HL-60 (cell line): ENCODE data around the gene IL36B.

Source experiments
- DNase-seq, 2 experiments: peaks; one replicate each; pipeline ENCODE4 v3.0.0-alpha.2; 2010 to 2020; ENCODE audit warnings: low read depth in 1 of 2, low spot score in 1 of 2
- H3K27ac ChIP-seq: fragments of 250-450 bp; sonication (Bioruptor Pico); replicated peaks from 2 replicates; pipeline ENCODE4 v1.5.1; 2020; ENCODE audit warnings: mild to moderate bottlenecking, moderate library complexity
- H3K27me3 ChIP-seq: fragments of 250-450 bp; sonication (Bioruptor Pico); 2 replicates; pipeline ENCODE4 v1.5.1; 2021; ENCODE audit warnings: mild to moderate bottlenecking, moderate library complexity; ENCODE audit not compliant: insufficient read depth, poor library complexity, severe bottlenecking
- H3K4me3 ChIP-seq: replicated peaks from 2 replicates; pipeline ENCODE4 v1.5.1; 2011; ENCODE audit warnings: mild to moderate bottlenecking, control low read depth, low read length; ENCODE audit not compliant: insufficient read depth
- GABPA ChIP-seq: IDR thresholded peaks from 2 replicates; pipeline ENCODE4 v1.6.1; 2012; ENCODE audit warnings: low read depth
- POLR2AphosphoS5 ChIP-seq: IDR thresholded peaks from 2 replicates; pipeline ENCODE4 v1.6.1; 2012; ENCODE audit warnings: low read depth
- SPI1 ChIP-seq: IDR thresholded peaks from 2 replicates; pipeline ENCODE4 v1.6.1; 2012; ENCODE audit warnings: low read depth, mild to moderate bottlenecking, borderline replicate concordance
- TF ChIP-seq, protein P1 (sequence below): IDR thresholded peaks from one replicate; pipeline ENCODE4 v1.5.1; 2011; ENCODE audit warnings: low read length, control low read depth, inconsistent platforms; ENCODE audit not compliant: insufficient read depth
- TF ChIP-seq, protein P2 (sequence below): IDR thresholded peaks from 2 replicates; pipeline ENCODE4 v1.6.1; 2012; ENCODE audit warnings: low read depth; ENCODE audit not compliant: insufficient replicate concordance

The IL36B gene

DNA sequence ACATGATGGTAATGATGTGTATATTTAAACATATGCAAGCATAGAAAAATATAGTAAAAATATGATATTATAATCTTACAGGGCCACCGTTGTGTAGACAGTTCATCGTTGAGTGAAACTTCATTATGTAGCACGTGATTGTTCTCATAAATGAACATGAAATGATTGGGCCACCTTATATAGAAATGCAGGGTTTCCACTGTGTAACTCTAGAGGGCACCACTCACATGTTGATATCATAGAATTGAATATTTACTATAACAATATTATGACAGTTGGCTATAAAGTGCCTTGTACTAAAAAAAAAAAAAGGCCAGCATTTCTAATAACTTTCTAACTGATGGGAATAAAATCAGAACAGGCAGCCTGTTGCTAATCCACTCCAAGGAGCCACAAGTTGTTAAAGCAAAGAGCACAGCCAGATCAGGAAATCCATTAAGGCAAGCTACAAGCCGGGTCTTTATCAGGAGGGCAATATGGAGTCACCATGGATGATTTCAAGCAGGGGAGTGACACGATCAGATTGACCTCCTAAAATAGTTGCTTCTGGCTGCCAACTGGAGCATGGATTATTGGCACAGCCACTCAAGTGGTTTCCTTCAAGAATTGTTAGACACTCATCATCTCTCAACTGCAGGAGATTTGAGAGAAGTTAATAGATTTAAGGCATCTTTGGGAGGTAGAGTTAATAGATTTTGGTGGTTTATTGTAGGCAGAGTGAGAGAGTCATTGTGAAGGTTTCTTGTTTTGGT, 31.8 kb upstream of the IL36B start:
- TF ChIP-seq, protein P1, sequence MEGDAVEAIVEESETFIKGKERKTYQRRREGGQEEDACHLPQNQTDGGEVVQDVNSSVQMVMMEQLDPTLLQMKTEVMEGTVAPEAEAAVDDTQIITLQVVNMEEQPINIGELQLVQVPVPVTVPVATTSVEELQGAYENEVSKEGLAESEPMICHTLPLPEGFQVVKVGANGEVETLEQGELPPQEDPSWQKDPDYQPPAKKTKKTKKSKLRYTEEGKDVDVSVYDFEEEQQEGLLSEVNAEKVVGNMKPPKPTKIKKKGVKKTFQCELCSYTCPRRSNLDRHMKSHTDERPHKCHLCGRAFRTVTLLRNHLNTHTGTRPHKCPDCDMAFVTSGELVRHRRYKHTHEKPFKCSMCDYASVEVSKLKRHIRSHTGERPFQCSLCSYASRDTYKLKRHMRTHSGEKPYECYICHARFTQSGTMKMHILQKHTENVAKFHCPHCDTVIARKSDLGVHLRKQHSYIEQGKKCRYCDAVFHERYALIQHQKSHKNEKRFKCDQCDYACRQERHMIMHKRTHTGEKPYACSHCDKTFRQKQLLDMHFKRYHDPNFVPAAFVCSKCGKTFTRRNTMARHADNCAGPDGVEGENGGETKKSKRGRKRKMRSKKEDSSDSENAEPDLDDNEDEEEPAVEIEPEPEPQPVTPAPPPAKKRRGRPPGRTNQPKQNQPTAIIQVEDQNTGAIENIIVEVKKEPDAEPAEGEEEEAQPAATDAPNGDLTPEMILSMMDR: peak; percentile 39
- TF ChIP-seq SPI1: no peak
- Histone ChIP-seq H3K4me3 (no peak overlapping the region), H3K27me3 (no peaks in the 10 kb centered on the region), H3K27ac (no peak overlapping the region)
- DNase-seq: peak in 1 of 2 experiments; percentile 15

- Histone ChIP-seq H3K27me3 (no peaks in the 10 kb centered on the region), H3K27ac (no peak overlapping the region), H3K4me3 (no peak overlapping the region)
- DNase-seq: no peak
- no peak for TF ChIP-seq SPI1
- no peak for TF ChIP-seq POLR2AphosphoS5
- TF ChIP-seq, protein P2, sequence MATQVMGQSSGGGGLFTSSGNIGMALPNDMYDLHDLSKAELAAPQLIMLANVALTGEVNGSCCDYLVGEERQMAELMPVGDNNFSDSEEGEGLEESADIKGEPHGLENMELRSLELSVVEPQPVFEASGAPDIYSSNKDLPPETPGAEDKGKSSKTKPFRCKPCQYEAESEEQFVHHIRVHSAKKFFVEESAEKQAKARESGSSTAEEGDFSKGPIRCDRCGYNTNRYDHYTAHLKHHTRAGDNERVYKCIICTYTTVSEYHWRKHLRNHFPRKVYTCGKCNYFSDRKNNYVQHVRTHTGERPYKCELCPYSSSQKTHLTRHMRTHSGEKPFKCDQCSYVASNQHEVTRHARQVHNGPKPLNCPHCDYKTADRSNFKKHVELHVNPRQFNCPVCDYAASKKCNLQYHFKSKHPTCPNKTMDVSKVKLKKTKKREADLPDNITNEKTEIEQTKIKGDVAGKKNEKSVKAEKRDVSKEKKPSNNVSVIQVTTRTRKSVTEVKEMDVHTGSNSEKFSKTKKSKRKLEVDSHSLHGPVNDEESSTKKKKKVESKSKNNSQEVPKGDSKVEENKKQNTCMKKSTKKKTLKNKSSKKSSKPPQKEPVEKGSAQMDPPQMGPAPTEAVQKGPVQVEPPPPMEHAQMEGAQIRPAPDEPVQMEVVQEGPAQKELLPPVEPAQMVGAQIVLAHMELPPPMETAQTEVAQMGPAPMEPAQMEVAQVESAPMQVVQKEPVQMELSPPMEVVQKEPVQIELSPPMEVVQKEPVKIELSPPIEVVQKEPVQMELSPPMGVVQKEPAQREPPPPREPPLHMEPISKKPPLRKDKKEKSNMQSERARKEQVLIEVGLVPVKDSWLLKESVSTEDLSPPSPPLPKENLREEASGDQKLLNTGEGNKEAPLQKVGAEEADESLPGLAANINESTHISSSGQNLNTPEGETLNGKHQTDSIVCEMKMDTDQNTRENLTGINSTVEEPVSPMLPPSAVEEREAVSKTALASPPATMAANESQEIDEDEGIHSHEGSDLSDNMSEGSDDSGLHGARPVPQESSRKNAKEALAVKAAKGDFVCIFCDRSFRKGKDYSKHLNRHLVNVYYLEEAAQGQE: no peak
- TF ChIP-seq, protein P1: no peak
- TF ChIP-seq GABPA: no peak
Observed at GRCh38 chr2:113083296-113083695, 30.6 kb upstream of the IL36B start.

- DNase-seq: no peak
- H3K27ac ChIP-seq: no peak overlapping the region
- H3K4me3 ChIP-seq: no peak overlapping the region
- TF ChIP-seq, protein P2: no peak
- TF ChIP-seq SPI1: no peak
- no peak for TF ChIP-seq POLR2AphosphoS5
- TF ChIP-seq GABPA: no peak
- TF ChIP-seq, protein P1: no peak
- no peaks in the 10 kb centered on the region for H3K27me3 ChIP-seq
Observed at GRCh38 chr2:113081488-113082210, 29.0 kb upstream of the IL36B start.
